Loucy (cell line): ENCODE data around the gene NOSIP.

Experiments used
- EZH2phosphoT487 ChIP-seq: fragments of 200-600 bp; IDR thresholded peaks from 2 replicates; pipeline ENCODE4 v1.6.1; 2018; ENCODE audit warnings: antibody characterized with exemption, mild to moderate bottlenecking, moderate library complexity, borderline replicate concordance
- TF ChIP-seq, protein P1 (sequence below): fragments of 200-600 bp; sonication (generic); conservative IDR thresholded peaks from 2 replicates; pipeline ENCODE4 v1.5.1; 2014; ENCODE audit warnings: mild to moderate bottlenecking, antibody characterized with exemption, low read length

DNA sequence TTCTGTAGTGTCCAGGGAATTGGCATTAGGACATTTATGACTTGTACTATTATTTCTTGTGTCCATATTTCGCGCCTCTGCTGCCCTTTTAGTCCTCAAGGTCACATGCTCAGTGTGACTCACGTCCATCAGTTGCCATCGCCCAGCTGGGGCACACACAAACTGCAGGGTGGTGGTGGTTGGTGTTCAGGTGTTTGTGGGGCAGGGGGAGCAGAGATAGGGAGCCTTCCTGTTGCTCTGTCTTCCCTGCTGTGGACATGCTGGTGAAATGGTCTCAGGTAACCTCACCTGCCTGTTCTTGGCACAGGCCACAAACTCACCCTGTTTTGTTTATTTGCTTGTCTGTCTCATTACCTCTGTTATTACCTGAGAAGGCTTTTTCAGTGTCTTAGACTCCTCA is 33.0 kb upstream of the NOSIP start:
- TF ChIP-seq, protein P1, sequence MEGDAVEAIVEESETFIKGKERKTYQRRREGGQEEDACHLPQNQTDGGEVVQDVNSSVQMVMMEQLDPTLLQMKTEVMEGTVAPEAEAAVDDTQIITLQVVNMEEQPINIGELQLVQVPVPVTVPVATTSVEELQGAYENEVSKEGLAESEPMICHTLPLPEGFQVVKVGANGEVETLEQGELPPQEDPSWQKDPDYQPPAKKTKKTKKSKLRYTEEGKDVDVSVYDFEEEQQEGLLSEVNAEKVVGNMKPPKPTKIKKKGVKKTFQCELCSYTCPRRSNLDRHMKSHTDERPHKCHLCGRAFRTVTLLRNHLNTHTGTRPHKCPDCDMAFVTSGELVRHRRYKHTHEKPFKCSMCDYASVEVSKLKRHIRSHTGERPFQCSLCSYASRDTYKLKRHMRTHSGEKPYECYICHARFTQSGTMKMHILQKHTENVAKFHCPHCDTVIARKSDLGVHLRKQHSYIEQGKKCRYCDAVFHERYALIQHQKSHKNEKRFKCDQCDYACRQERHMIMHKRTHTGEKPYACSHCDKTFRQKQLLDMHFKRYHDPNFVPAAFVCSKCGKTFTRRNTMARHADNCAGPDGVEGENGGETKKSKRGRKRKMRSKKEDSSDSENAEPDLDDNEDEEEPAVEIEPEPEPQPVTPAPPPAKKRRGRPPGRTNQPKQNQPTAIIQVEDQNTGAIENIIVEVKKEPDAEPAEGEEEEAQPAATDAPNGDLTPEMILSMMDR: no peak
- TF ChIP-seq EZH2phosphoT487: no peak
